ENCODE results near the gene ENTPD6. TPM values are rescaled to one million over a fixed set of nuclear protein-coding genes. Genes with fewer than 3 reads are reported as not detected.
"Not testable (repeated sequence)": the region's sequence is repeated elsewhere in the genome, so short reads cannot be mapped to it uniquely, and the experiment has no call there.

ENTPD6 gene
- total RNA-seq, 3 donors from 2014 or later (not counting 1 experiment from before 2014, with no cell fraction given), result 36.4 to 43.1 (median 41.4) TPM

GRCh38 chr20:25239387-25240370, 44.2 kb downstream of the ENTPD6 start:
- H3K9me3 ChIP-seq (ENCODE audit: control insufficient read depth, insufficient read depth, low read length), result no peaks in the 10 kb centered on the region
- H3K4me1 ChIP-seq (ENCODE audit: control insufficient read depth, insufficient read depth, low read length), result no peaks in the 10 kb centered on the region
- no peaks in the 10 kb centered on the region for H3K27me3 ChIP-seq (ENCODE audit: control insufficient read depth, insufficient read depth, low read length)
- no peak overlapping the region for H3K4me3 ChIP-seq (ENCODE audit: low read length)
- no peaks in the 10 kb centered on the region for H3K36me3 Mint-ChIP-seq
- ATAC-seq (no peak), DNase-seq (no peak)
- peaks cover 0 to 8% of the 10 kb centered on the region in 2 donors for H3K4me1 Mint-ChIP-seq
- no peak overlapping the region for H3K27ac Mint-ChIP-seq
- WGBS (ENCODE audit: insufficient coverage), result 86% methylated on average over 19 of the region's 19 CpGs
- H3K4me3 Mint-ChIP-seq, result no peak overlapping the region
- TF ChIP-seq, protein P1, sequence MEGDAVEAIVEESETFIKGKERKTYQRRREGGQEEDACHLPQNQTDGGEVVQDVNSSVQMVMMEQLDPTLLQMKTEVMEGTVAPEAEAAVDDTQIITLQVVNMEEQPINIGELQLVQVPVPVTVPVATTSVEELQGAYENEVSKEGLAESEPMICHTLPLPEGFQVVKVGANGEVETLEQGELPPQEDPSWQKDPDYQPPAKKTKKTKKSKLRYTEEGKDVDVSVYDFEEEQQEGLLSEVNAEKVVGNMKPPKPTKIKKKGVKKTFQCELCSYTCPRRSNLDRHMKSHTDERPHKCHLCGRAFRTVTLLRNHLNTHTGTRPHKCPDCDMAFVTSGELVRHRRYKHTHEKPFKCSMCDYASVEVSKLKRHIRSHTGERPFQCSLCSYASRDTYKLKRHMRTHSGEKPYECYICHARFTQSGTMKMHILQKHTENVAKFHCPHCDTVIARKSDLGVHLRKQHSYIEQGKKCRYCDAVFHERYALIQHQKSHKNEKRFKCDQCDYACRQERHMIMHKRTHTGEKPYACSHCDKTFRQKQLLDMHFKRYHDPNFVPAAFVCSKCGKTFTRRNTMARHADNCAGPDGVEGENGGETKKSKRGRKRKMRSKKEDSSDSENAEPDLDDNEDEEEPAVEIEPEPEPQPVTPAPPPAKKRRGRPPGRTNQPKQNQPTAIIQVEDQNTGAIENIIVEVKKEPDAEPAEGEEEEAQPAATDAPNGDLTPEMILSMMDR (IDR thresholded peaks at IDR 0.05), result no peak
- no peaks in the 10 kb centered on the region for H3K9me3 Mint-ChIP-seq
- H3K27me3 Mint-ChIP-seq (ENCODE audit: low read depth in 2 of 2), result peaks cover 29 to 35% of the 10 kb centered on the region in 2 donors
- H3K27ac ChIP-seq (ENCODE audit: low read length), result no peak overlapping the region
- intact Hi-C loops (cut with micrococcal nuclease), result no loop called here
- no peaks in the 10 kb centered on the region for H3K36me3 ChIP-seq (ENCODE audit: control insufficient read depth, insufficient read depth, low read length)

DNA sequence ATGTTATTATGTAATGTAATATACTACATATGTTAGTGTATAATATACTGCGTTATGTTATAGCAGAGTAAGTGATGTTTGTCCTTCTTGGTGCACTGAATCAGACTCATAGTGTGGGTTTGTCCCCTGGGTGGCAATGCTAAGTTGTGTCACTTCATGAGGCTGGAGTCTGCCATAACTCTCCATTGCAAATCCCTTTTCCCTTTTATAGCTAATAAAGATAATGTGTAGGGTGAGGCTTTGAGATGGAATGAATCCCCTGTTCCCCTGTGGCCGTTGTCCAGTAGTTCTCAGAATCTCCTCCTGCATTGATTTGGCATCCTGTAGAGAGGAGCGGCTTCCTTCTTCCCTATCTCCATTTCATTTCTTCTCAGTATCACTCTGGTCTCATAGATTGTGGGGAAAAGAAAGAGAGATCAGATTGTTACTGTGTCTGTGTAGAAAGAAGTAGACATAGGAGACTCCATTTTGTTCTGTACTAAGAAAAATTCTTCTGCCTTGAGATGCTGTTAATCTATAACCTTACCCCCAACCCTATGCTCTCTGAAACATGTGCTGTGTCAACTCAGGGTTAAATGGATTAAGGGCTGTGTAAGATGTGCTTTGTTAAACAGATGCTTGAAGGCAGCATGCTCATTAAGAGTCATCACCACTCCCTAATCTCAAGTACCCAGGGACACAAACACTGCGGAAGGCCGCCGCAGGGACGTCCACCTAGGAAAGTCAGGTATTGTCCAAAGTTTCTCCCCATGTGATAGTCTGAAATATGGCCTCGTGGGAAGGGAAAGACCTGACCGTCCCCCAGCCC, 45.5 kb downstream of the ENTPD6 start:
- intact Hi-C loops (cut with micrococcal nuclease); ATAC-seq: not testable (repeated sequence)

GRCh38 chr20:25241659-25241955, 46.1 kb downstream of the ENTPD6 start:
- H3K4me1 ChIP-seq (ENCODE audit: control insufficient read depth, insufficient read depth, low read length); H3K4me3 Mint-ChIP-seq; intact Hi-C loops (cut with micrococcal nuclease); ATAC-seq; H3K4me3 ChIP-seq (ENCODE audit: low read length); H3K9me3 ChIP-seq (ENCODE audit: control insufficient read depth, insufficient read depth, low read length); H3K36me3 ChIP-seq (ENCODE audit: control insufficient read depth, insufficient read depth, low read length); H3K27ac ChIP-seq (ENCODE audit: low read length); DNase-seq; H3K36me3 Mint-ChIP-seq; H3K27me3 ChIP-seq (ENCODE audit: control insufficient read depth, insufficient read depth, low read length); H3K27ac Mint-ChIP-seq; H3K9me3 Mint-ChIP-seq: not testable (repeated sequence)
- 22% methylated on average over 3 of the region's 4 CpGs for WGBS (ENCODE audit: insufficient coverage)
- Mint-ChIP-seq H3K4me1 (peaks cover 2 to 11% of the 10 kb centered on the region in 2 donors), H3K27me3 (ENCODE audit: low read depth in 2 of 2) (peaks cover 30 to 31% of the 10 kb centered on the region in 2 donors)

More for the DNA sequence above, 45.5 kb downstream of the ENTPD6 start:
- not testable (repeated sequence) for H3K27ac Mint-ChIP-seq; H3K36me3 ChIP-seq (ENCODE audit: control insufficient read depth, insufficient read depth, low read length); H3K9me3 Mint-ChIP-seq; H3K4me1 Mint-ChIP-seq; H3K4me3 Mint-ChIP-seq; H3K27me3 ChIP-seq (ENCODE audit: control insufficient read depth, insufficient read depth, low read length); H3K4me1 ChIP-seq (ENCODE audit: control insufficient read depth, insufficient read depth, low read length); H3K9me3 ChIP-seq (ENCODE audit: control insufficient read depth, insufficient read depth, low read length); H3K27ac ChIP-seq (ENCODE audit: low read length); H3K36me3 Mint-ChIP-seq; DNase-seq; H3K4me3 ChIP-seq (ENCODE audit: low read length)
- peaks cover 30 to 31% of the 10 kb centered on the region in 2 donors for H3K27me3 Mint-ChIP-seq (ENCODE audit: low read depth in 2 of 2)
- WGBS (ENCODE audit: insufficient coverage), result 64% methylated on average over 7 of the region's 9 CpGs

DNA sequence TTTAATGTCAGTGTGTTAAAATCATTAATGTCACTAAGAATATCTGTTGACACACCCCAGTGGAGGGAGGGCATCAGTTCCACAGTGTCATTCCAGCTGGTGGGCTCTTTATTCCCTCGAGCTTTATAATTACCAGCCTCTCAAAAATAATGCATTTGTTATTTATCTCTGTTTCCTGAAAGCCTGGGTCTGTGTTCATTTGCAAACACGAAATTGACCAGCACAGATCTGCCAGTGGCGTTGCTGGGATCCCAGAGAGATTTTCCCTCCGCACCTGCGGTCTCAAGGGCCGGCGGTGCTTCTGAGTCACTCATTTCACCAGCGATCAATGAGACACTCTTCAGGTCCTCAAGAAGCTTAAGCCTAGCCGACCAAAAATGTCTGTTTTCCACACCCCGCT, 46.7 kb downstream of the ENTPD6 start:
- DNase-seq, result no peak
- intact Hi-C loops (cut with micrococcal nuclease), result no loop called here
- TF ChIP-seq, protein P1 (IDR thresholded peaks at IDR 0.05), result no peak
- WGBS (ENCODE audit: insufficient coverage), result 87% methylated on average over 10 of the region's 10 CpGs
- ATAC-seq, result no peak
- Mint-ChIP-seq H3K27ac (no peak overlapping the region), H3K36me3 (no peaks in the 10 kb centered on the region), H3K4me1 (peaks cover 8 to 17% of the 10 kb centered on the region in 2 donors), H3K9me3 (no peaks in the 10 kb centered on the region), H3K4me3 (no peak overlapping the region), H3K27me3 (ENCODE audit: low read depth in 2 of 2) (peaks cover 26 to 31% of the 10 kb centered on the region in 2 donors)
- no peaks in the 10 kb centered on the region for H3K36me3 ChIP-seq (ENCODE audit: control insufficient read depth, insufficient read depth, low read length)
- no peaks in the 10 kb centered on the region for H3K9me3 ChIP-seq (ENCODE audit: control insufficient read depth, insufficient read depth, low read length)
- H3K27ac ChIP-seq (ENCODE audit: low read length), result no peak overlapping the region
- no peak overlapping the region for H3K4me3 ChIP-seq (ENCODE audit: low read length)
- H3K27me3 ChIP-seq (ENCODE audit: control insufficient read depth, insufficient read depth, low read length), result no peaks in the 10 kb centered on the region
- peaks cover 8% of the 10 kb centered on the region for H3K4me1 ChIP-seq (ENCODE audit: control insufficient read depth, insufficient read depth, low read length)
